Right atrium auricular region (tissue), 2 donors: ENCODE data around the gene OTUD5. TPM values are rescaled to one million over a fixed set of nuclear protein-coding genes. Genes with fewer than 3 reads are reported as not detected.

Experiments used
- DNase-seq: peaks from one replicate; pipeline ENCODE4 v3.0.0-alpha.2; 2019; ENCODE audit warnings: low spot score
- H3K27ac ChIP-seq, 2 donors: fragments of 200-600 bp; sonication (generic); 1 replicate in 1 of 2; 2 replicates in 1 of 2; pipeline ENCODE4 v1.5.1; 2016 to 2019
- H3K27me3 ChIP-seq, 2 donors: fragments of 200-600 bp; sonication (generic); one replicate each; pipeline versions ENCODE4 v1.5.1 to v1.6.0; 2017 to 2019
- H3K36me3 ChIP-seq: fragments of 200-600 bp; sonication (generic); one replicate; pipeline ENCODE4 v1.5.1; 2016
- H3K4me1 ChIP-seq, 2 donors: fragments of 200-600 bp; sonication (generic); one replicate each; pipeline versions ENCODE4 v1.5.1 to v1.6.0; 2017 to 2019
- H3K4me3 ChIP-seq, 2 donors: fragments of 200-600 bp; sonication (generic); 1 replicate in 1 of 2; 2 replicates in 1 of 2; pipeline ENCODE4 v1.5.1; 2017 to 2019; ENCODE audit warnings: mild to moderate bottlenecking in 1 of 2, moderate library complexity in 1 of 2
- H3K9me3 ChIP-seq, 2 donors: fragments of 200-600 bp; sonication (generic); one replicate each; pipeline ENCODE4 v1.5.1; 2019
- total RNA-seq, 2 donors: library from RNA; depleted of rRNA; stranded (reverse); fragments of >200 nt; gene quantifications; one replicate each; pipeline ENCODE4 v1.1.0, GENCODE V29; 2016
- TF ChIP-seq, protein P1 (sequence below), 2 donors: fragments of 200-600 bp; sonication (generic); IDR thresholded peaks; one replicate each; pipeline ENCODE4 v1.5.1; 2019; ENCODE audit warnings: antibody characterized with exemption in 2 of 2

Gene OTUD5
- total RNA-seq, 2 donors from 2014 or later: 15.4 to 23.9 TPM

DNA sequence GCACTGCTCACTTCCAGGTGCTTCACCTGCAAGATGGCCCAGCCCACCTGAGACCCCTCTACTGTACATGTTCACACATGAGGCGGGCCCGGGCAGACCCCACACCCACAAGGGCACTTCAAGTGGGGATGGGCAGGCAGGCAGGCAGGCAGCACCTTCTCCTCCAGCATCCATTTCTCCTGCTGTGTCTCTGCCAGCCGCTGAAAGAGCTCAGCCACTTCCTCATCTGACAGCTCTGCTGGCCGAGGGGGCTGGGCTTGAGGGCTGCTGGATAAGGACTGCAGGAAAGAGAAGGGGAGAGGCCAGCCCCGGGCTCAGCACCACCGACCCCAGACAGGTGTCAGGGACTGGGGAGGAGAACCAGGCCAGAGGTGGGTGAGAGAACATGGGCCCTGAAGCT lies 18.7 kb upstream of the OTUD5 start:
- Histone ChIP-seq H3K4me3 (no peak overlapping the region), H3K9me3 (no peaks in the 10 kb centered on the region), H3K27ac (no peak overlapping the region), H3K27me3 (no peaks in the 10 kb centered on the region), H3K4me1 (peaks cover 0 to 17% of the 10 kb centered on the region in 2 donors), H3K36me3 (no peaks in the 10 kb centered on the region)
- DNase-seq: no peak
- TF ChIP-seq, protein P1, sequence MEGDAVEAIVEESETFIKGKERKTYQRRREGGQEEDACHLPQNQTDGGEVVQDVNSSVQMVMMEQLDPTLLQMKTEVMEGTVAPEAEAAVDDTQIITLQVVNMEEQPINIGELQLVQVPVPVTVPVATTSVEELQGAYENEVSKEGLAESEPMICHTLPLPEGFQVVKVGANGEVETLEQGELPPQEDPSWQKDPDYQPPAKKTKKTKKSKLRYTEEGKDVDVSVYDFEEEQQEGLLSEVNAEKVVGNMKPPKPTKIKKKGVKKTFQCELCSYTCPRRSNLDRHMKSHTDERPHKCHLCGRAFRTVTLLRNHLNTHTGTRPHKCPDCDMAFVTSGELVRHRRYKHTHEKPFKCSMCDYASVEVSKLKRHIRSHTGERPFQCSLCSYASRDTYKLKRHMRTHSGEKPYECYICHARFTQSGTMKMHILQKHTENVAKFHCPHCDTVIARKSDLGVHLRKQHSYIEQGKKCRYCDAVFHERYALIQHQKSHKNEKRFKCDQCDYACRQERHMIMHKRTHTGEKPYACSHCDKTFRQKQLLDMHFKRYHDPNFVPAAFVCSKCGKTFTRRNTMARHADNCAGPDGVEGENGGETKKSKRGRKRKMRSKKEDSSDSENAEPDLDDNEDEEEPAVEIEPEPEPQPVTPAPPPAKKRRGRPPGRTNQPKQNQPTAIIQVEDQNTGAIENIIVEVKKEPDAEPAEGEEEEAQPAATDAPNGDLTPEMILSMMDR (IDR thresholded peaks at IDR 0.05): no peak

DNA sequence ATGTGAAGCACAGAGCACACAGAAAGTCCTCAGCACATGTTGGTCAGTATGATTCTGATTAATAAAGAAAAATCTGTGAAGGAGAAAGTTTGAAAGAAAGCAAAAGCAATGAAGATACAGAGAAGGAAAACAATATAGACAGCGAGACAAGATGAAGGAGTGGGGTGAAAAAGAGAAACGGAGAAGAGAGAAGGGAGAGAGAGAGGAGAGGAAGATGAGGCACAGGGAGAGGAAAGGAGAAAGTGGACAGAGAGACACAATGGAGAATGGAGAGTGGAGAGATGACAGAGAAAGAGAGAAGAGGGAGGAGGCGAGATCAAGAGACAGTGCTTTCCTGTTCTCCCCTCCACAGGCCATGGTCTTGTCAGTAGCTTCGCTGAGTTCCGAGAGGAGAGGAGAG lies 18.1 kb upstream of the OTUD5 start:
- Histone ChIP-seq H3K36me3 (no peaks in the 10 kb centered on the region), H3K4me1 (peaks cover 0 to 17% of the 10 kb centered on the region in 2 donors), H3K27ac (no peak overlapping the region), H3K9me3 (no peaks in the 10 kb centered on the region), H3K27me3 (no peaks in the 10 kb centered on the region), H3K4me3 (no peak overlapping the region)
- TF ChIP-seq, protein P1 (IDR thresholded peaks at IDR 0.05): no peak
- DNase-seq: no peak

DNA sequence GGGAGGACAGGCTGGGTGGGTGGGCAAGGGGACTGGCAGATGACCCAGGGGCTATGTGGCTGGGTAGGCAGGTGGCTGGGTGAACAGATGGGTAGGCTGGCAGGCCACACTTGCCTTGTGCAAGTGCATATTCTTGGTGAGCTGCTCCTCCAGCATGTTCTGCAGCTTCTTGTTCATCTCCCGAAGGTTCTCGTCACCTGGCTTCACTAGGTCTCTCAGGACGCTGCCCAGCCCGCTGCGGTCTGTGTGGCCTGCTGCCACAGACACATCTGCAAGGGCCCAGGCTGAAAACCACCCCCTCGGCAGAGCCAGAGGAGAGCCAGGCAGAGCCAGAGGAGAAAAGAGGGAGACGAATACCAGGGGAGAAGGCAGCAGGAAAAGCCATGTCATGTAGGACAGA lies 17.6 kb upstream of the OTUD5 start:
- Histone ChIP-seq H3K36me3 (no peaks in the 10 kb centered on the region), H3K4me3 (no peak overlapping the region), H3K9me3 (no peaks in the 10 kb centered on the region), H3K27ac (no peak overlapping the region), H3K27me3 (no peaks in the 10 kb centered on the region), H3K4me1 (peaks cover 0 to 17% of the 10 kb centered on the region in 2 donors)
- TF ChIP-seq, protein P1 (IDR thresholded peaks at IDR 0.05): no peak
- no peak for DNase-seq

DNA sequence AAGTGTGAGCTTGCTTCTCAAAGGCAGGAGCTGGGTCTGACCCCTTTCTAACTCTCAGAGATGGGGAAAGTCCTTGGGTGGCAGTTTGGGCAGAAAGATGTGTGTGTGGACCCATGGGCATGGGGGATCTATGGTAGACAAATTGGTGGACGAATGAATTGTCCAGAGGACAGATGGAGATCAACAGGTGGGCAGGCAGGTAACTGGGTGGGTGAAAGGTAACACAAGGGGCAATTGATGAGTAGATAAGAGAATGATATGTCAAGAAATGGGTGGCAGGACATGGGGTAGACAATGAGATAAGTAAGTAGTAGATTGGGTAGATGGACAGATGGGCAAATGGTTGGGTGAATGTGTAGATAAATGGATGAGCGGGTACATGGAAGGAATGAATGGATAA lies 17.2 kb upstream of the OTUD5 start:
- peaks cover 0 to 17% of the 10 kb centered on the region in 2 donors for H3K4me1 ChIP-seq
- no peaks in the 10 kb centered on the region for H3K9me3 ChIP-seq
- no peak overlapping the region for H3K27ac ChIP-seq
- TF ChIP-seq, protein P1 (IDR thresholded peaks at IDR 0.05): no peak
- H3K36me3 ChIP-seq: no peaks in the 10 kb centered on the region
- no peak overlapping the region for H3K4me3 ChIP-seq
- DNase-seq: no peak
- H3K27me3 ChIP-seq: no peaks in the 10 kb centered on the region

DNA sequence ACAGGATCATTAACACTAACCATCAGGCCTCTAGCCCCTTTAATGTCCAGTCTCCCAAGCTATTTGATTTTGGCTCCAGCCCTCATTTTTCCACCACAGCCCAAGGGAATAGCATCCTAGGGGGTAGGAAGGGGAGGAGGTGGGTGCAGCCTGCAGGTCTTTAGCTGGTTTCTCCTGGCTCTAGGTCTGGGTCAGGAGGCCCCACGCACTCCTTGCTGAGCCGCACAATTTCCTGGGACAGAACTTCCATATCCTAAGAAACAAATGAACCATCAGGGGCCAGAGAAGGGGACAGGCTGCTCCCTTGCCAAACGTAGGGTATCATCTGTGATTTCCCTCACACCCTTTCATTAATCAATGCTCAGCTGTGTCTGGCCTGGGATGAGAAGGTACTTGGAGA lies 16.6 kb upstream of the OTUD5 start:
- DNase-seq: no peak
- Histone ChIP-seq H3K9me3 (no peaks in the 10 kb centered on the region), H3K27ac (no peak overlapping the region), H3K27me3 (no peaks in the 10 kb centered on the region), H3K4me1 (peaks cover 0 to 17% of the 10 kb centered on the region in 2 donors), H3K4me3 (no peak overlapping the region), H3K36me3 (no peaks in the 10 kb centered on the region)
- TF ChIP-seq, protein P1 (IDR thresholded peaks at IDR 0.05): no peak
